Left ventricle myocardium superior (tissue), 1 donor: Measurements from ENCODE around the gene TRIM47. TPM values are rescaled to one million over a fixed set of nuclear protein-coding genes. Genes with fewer than 3 reads are reported as not detected.
A peak's percentile ranks its signal among the peaks of the same experiment; 100 is the strongest.

Experiments used
- ATAC-seq: fragments of 200-7000 bp; cut with Tn5 transposase; one replicate; pipeline ENCODE4 v1.9.1; 2020; ENCODE audit warnings: mild to moderate bottlenecking, moderate library complexity
- DNase-seq: peaks from one replicate; pipeline ENCODE4 v3.0.0-alpha.2; 2020
- intact Hi-C: fragments of 100-400 bp; cut with micrococcal nuclease; formaldehyde crosslinking; loops from one replicate; pipeline ENCODE4 v1.11.0; 2022
- total RNA-seq: library from RNA; stranded (reverse); fragmentation: NEBNext Ultra II Directional; extraction: Animal tissue kit (Norgen Biotek cat#: 25700); gene quantifications from one replicate; pipeline ENCODE4 v1.2.1, GENCODE V29; 2021
- donor health status: DM: no; HTN: yes; CAD: no; lungs with severe emphysema.

The TRIM47 gene
- total RNA-seq, 1 donor from 2014 or later, result 24.4 TPM

- intact Hi-C loops, result loop anchor here (10.0 kb wide), 1 partner anchor 95 kb away; the partner anchor contains the start of gene CDK3
- ATAC-seq (peak; percentile 38), DNase-seq (peak; percentile 55)
Measured at GRCh38 chr17:75909812-75910274, 31.5 kb upstream of the TRIM47 start.

- ATAC-seq (no peak), DNase-seq (no peak)
- intact Hi-C loops, result loop anchor here (10.0 kb wide), 1 partner anchor 96 kb away; the partner anchor contains the start of gene CDK3
Measured at GRCh38 chr17:75909051-75909811, 30.9 kb upstream of the TRIM47 start.

- intact Hi-C loops, result loop anchor here (10.0 kb wide), 1 partner anchor 97 kb away; the partner anchor contains the start of gene CDK3
- peak; percentile 71 for ATAC-seq
Measured at GRCh38 chr17:75908201-75908600, 29.8 kb upstream of the TRIM47 start.

GRCh38 chr17:75906143-75906884 lies 27.9 kb upstream of the TRIM47 start:
- DNase-seq (no peak), ATAC-seq (no peak)
- intact Hi-C loops, result loop anchor here (10.0 kb wide), 1 partner anchor 98 kb away; the partner anchor contains the start of gene CDK3

More at GRCh38 chr17:75908201-75908600, 29.8 kb upstream of the TRIM47 start:
- DNase-seq, result peak; percentile 87

- ATAC-seq, result peak; percentile 91
- DNase-seq, result peak; percentile 96
- intact Hi-C loops, result loop anchor here (10.0 kb wide), 1 partner anchor 100 kb away; the partner anchor contains the start of gene CDK3
Measured at GRCh38 chr17:75904749-75905521, 26.6 kb upstream of the TRIM47 start, which contains the start of gene MRPL38. MRPL38 (minus strand) TSS chr17:75904884; CDS start chr17:75904875, 9 bp downstream.

- ATAC-seq, result no peak
- intact Hi-C loops, result loop anchor here (10.0 kb wide), 1 partner anchor 102 kb away; the partner anchor contains the start of gene CDK3
- DNase-seq, result no peak
Measured at GRCh38 chr17:75902406-75902805, 24.0 kb upstream of the TRIM47 start.

GRCh38 chr17:75901727-75902126 lies 23.3 kb upstream of the TRIM47 start:
- intact Hi-C loops, result loop anchor here (10.0 kb wide), 1 partner anchor 103 kb away; the partner anchor contains the start of gene CDK3
- DNase-seq (no peak), ATAC-seq (no peak)

- DNase-seq (no peak), ATAC-seq (no peak)
- intact Hi-C loops, result loop anchor here (10.0 kb wide), 1 partner anchor 104 kb away; the partner anchor contains the start of gene CDK3
Measured at GRCh38 chr17:75900691-75901533, 22.5 kb upstream of the TRIM47 start.

- intact Hi-C loops, result loop anchor here (10.0 kb wide), 1 partner anchor 105 kb away; the partner anchor contains the start of gene CDK3
- DNase-seq (no peak), ATAC-seq (no peak)
Measured at GRCh38 chr17:75899767-75900468, 21.5 kb upstream of the TRIM47 start.

GRCh38 chr17:75899353-75899752 lies 21.0 kb upstream of the TRIM47 start:
- intact Hi-C loops, result no loop called here
- ATAC-seq (no peak), DNase-seq (no peak)

- DNase-seq (no peak), ATAC-seq (no peak)
- intact Hi-C loops, result no loop called here
Measured at GRCh38 chr17:75898791-75899190, 20.4 kb upstream of the TRIM47 start.

- ATAC-seq, result no peak
- intact Hi-C loops, result no loop called here
- DNase-seq, result no peak
Measured at GRCh38 chr17:75898065-75898464, 19.7 kb upstream of the TRIM47 start.

GRCh38 chr17:75897160-75898019 lies 19.0 kb upstream of the TRIM47 start:
- ATAC-seq (no peak), DNase-seq (no peak)
- intact Hi-C loops, result no loop called here

- intact Hi-C loops, result no loop called here
- ATAC-seq (peak; percentile 85), DNase-seq (peak; percentile 94)
Measured at GRCh38 chr17:75896415-75897159, 18.2 kb upstream of the TRIM47 start, which contains the start of gene TRIM65. TRIM65 (minus strand) TSS chr17:75896951; CDS start chr17:75896937, 14 bp downstream.

GRCh38 chr17:75895370-75896155 lies 17.2 kb upstream of the TRIM47 start:
- intact Hi-C loops, result no loop called here
- DNase-seq (peak; percentile 34), ATAC-seq (no peak)
